Hematopoietic multipotent progenitor cell treated with erythropoietin and hydrocortisone succinate and interleukin-3 and kit ligand, for 15 days (in vitro differentiated cells): ENCODE results near the gene HDAC1.

Source experiments
- DNase-seq: peaks from one replicate; pipeline ENCODE4 v3.0.0-alpha.2; 2015; ENCODE audit warnings: low spot score

HDAC1 gene

GRCh38 chr1:32330558-32331151 is 38.8 kb downstream of the HDAC1 start:
- DNase-seq: no peak

- DNase-seq: no peak
These were observed 39.7 kb downstream of the HDAC1 start for GRCh38 chr1:32331549-32331948.

GRCh38 chr1:32332290-32333079 is 40.6 kb downstream of the HDAC1 start:
- no peak for DNase-seq

- no peak for DNase-seq
These were observed 41.5 kb downstream of the HDAC1 start for GRCh38 chr1:32333251-32333963.

DNA sequence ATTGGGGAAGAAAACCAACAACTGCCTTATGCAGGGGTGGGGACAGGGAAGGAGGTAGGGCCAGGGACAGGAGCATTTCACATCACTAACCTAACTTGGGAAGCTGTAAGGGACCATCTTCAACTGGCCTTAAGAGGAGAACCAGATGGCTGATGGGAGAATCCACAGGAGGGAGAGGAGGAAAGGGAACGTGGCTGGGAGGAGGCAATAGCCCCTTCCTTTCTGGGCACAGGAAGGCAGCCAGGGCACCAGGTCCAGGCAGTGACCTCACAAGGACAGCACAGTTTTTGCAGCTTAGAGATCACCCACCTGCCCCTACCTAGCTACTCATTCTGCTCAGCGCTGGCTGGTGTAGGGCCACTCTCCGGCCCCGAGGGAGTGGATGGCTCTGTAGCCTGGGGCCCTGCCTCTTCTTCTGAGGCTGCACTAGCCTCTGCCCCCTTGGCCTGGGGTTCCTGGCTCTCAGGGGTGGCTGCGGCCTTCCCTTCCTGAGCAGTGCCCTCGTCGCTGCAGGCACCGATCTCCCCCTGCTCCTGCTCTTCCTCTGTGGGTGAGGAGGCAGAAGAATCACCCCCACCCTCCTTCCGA is 42.5 kb downstream of the HDAC1 start:
- no peak for DNase-seq

- DNase-seq: no peak
These were observed 43.1 kb downstream of the HDAC1 start for GRCh38 chr1:32334864-32335534.

- DNase-seq: no peak
These were observed 43.6 kb downstream of the HDAC1 start for GRCh38 chr1:32335535-32335789.

DNA sequence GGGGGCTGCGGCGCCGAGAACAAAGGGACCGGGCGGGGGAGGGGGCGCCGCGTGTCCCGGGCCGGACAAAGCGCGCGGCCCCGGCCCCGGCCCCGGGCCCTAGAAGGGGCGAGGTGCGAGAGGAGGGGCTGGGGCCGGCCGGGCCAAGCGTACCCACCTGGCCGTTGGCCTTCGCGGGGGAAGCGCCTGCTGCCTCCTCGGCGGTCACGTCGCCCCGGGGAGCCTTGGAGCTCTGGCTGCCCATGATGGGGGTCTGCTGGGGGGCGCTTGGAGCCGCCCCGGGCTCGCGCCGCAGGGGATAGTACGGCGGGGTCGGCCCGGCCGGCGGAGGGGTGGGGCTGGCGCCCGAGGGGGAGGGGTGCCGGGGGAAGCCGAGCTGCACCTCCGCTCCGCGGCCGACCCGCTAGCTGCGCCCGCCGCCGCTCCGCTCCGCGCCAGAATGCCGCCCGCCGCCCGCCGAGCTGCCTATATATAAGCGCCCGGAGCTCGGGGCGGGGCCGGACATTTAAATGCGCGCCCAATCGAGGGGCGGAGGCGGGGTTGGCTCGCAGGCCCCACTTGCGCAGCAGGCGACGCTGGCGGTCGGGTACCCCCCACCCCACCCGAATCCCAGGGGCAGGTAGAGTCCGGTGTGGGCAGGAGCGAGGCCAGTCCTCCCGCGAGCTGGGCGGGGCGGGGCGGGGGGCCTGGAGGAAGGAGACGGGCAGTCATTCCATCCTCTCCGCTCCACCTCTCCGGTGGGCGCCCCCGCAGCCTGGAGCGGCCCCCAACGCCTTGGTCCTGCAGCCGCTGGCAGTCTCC is 44.1 kb downstream of the HDAC1 start, which contains the start of gene MARCKSL1:
MARCKSL1 (minus strand) TSS at position 444 of the 801 bp plus-strand sequence; CDS start at position 244, 200 bp downstream.
- DNase-seq: peak; percentile 63

DNA sequence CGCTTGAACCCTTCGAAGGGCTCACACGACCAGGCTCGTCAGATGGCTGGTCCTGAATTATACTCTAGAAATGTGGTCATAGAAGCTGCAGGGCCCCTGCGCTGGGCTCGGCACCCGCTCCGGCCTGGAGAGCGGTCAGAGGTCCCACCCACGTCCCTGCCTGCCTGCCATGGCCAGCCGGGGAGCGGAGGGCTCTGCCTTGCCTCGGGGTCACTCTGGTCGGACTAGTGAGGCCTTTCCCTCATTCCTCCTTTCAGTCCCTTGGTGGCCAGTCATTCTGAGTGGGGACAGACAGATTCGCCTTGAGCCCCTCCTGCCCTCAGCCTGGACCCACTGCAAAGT is 44.7 kb downstream of the HDAC1 start:
- DNase-seq: no peak

- DNase-seq: no peak
These were observed 45.2 kb downstream of the HDAC1 start for GRCh38 chr1:32336963-32337675.

- DNase-seq: no peak
These were observed 46.2 kb downstream of the HDAC1 start for GRCh38 chr1:32337855-32338636.

- no peak for DNase-seq
These were observed 46.8 kb downstream of the HDAC1 start for GRCh38 chr1:32338637-32339145.

GRCh38 chr1:32339363-32339978 is 47.6 kb downstream of the HDAC1 start:
- no peak for DNase-seq

- no peak for DNase-seq
These were observed 49.4 kb downstream of the HDAC1 start for GRCh38 chr1:32341186-32341757.

GRCh38 chr1:32341971-32342370 is 50.1 kb downstream of the HDAC1 start:
- no peak for DNase-seq

- no peak for DNase-seq
These were observed 50.8 kb downstream of the HDAC1 start for GRCh38 chr1:32342704-32343103.

GRCh38 chr1:32345289-32345827 is 53.5 kb downstream of the HDAC1 start:
- peak; percentile 33 for DNase-seq

DNA sequence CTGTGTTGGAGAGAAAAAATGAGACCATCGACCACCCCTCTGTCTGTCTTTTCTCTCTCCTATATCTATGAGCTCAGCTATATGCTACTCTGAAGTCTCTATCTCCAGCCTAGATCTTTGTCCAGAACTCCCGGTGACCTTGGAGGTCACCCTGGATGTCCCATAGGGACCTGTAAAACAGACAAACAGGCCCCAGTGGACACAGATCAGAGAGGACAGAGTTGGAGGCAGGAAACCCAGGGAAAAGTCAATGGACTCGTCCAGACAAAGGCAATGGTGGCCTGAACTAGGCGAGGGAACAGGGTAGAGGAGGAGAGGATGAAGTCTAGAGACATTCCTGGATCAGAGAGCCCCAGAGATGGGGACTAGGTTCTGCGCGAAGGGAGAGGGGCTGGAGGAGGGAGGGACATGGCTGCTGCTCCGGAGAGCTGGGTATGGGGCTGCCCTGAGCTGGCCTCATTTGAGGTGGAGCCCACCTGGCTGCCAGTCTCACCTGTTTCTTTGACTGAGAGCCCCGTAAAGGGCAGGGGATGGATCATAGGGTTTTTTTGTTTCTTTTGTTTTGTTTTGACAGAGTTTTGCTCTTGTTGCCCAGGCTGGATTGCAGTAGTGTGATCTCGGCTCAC is 54.8 kb downstream of the HDAC1 start:
- DNase-seq: no peak
